Forelimb muscle (tissue), 1 donor: Measurements from ENCODE around the gene ACACB. TPM values are rescaled to one million over a fixed set of nuclear protein-coding genes. Genes with fewer than 3 reads are reported as not detected.
A peak's percentile ranks its signal among the peaks of the same experiment; 100 is the strongest.

Experiments used
- DNase-seq: peaks from one replicate; pipeline ENCODE4 v3.0.0-alpha.2; 2013; ENCODE audit warnings: low read depth
- polyA plus RNA-seq: library from polyadenylated mRNA; unstranded; fragments of 120-200 nt; gene quantifications from one replicate; pipeline ENCODE4 v1.2.1, GENCODE V29; 2013; ENCODE audit not compliant: insufficient read length

ACACB gene
- polyA plus RNA-seq, 1 donor = 7.3 TPM

DNA sequence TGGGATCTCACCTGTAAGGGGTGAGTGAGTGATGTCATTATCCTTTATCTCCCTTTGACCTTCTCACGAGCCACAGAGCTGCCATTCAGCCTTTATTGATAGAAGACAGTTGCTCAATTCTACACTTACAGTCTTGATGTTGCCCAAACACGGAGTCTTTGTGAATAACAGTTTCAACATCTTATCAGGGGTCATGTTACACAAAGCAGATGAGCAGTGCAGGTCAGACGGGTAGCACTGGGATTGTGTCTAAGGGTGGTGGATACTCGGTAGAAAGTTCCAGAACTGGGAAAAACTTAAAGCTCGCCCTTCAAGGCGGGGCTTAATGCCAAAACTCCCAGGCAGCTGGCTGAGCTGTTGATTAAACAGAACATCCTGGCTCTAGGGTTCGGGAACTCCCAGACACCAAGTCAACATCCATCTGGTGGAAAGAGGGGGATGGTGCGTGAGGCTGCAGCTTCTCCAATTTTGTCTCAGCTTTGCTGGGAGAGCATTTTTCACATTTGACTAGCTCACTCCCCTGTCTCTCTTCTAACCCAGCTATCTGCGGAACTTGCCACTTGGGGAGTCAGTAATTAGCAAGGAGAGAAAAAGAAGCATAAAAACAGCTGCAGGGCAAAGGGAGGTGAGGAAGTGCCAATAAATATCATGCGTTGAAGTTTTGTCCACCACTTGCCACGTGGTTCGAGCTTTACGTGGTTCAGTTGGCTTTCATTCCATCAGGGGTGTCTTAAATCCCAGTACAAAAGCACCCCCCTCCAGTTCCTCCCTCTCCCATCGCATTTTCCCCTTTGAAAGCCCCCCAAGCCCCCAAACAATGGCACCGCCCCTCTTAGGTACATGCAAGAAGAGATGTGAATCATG, 161.7 kb downstream of the ACACB start:
- peak; percentile 29 for DNase-seq

DNA sequence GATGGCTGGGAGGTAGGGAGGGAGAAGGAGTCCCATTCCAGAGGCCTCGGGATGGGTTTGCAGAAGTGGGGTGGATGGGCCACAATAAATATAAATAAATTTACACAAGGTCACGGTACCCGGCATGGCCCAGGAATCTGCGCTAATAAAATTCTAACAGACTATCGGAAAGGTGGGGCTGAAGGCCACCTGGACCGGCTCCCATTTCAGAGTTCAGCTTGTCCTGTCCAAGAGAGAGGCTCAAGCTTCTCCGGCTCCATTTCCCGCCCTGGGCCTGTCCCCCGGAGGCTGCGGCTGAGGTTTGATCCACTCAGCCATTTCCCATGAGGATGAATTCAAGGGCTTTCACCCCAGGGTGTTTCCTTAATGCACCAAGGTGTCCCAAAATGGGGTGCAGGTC, 162.5 kb downstream of the ACACB start:
- no peak for DNase-seq

DNA sequence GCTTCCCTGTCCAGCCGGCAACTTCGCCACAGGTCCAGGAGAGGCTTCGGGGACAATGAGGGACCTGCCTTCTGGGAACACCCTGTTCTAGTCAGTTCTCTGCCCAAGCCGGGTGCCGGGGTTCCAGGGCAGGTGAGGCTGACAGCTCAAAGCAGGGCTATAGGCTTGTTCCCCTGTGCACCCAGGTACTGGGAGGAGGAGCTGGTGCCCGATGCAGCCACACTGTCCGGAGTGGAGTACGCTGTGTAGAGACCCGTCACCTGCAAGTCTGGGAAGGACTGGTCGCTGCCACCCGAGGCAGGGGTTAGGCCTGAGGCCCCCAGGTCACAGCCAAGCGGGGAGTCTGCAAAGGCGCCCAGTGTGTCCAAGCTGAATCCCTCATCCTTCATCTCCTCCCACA, 163.1 kb downstream of the ACACB start:
- no peak for DNase-seq

DNA sequence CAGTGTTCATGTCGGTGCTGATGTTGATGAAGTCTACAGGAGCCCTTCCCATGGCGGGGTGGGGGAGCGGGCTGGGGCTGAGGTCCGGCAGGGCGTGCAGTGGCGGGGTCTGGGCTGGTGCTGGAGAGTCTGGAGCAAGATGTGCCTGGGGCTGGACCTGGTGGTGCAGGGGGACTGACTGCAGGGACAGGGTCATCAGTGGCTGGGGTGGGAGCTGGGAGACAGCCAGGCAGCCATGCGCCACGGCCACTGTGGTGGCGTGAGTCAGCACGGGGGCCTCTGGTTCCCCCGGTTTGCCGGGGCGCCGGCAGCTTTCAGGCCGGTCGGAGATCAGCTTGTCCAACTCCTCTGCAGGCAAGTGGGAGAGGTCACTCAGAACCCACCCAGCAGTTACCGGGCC, 165.1 kb downstream of the ACACB start:
- no peak for DNase-seq

DNA sequence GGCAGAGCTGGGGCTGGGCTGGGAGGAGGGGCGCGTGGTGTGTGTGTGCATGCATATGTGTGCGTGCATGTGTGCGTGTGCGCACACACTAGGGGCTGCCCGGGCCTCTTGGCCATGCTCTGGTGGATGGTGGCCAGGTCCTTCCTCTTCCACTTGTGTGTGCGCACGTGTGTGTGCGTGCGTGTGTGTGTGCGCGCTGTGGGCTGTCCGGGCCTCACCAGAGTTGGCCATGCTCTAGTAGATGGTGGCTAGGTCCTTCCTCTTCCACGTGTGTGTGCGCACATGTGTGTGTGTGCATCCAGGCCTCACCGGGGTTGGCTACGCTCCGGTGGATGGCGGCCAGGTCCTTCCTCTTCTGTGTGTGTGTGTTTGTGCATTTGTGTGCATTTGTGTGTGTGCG, 168.0 kb downstream of the ACACB start:
- no peak for DNase-seq

DNA sequence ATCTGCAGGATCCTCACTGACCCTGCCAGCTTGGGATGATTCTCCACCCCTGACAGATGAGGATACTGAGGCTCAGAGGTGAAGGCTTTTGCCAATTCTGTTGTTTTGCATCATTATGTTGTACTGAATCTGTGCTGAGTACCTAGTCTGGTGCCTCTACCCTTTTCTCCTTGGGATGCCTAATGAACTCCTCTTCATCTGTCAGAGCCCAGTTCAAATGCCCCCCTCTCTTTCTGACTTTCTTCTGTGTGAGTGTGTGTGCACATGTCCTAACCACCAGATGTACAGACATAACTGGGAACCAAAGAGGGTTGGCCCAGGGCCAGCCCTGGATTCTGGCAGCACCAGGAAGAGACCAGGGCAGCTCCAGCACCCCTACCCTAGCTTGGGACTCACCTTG, 169.9 kb downstream of the ACACB start:
- no peak for DNase-seq

GRCh38 chr12:109286652-109287051, 170.3 kb downstream of the ACACB start:
- no peak for DNase-seq

DNA sequence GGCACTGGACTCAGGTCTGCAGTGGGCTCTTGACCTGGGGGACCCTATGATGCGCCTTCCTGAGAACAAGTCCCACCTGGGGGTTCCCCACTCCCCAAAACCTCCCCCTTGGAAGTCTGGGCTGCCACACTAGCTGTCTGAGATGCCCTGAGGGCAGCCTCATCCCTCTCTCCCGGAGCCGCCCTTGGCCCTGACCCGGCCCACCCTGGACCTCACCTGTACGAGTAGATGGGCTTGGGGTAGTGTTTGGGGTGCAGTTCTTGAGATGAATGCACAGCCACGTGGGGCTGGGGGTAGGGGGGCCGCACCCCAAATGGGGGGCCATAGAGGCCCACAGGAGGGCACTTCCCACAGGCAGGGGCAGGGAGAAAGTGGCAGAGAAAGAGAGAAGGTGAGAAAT, 170.8 kb downstream of the ACACB start:
- DNase-seq = no peak

GRCh38 chr12:109287811-109288469, 171.6 kb downstream of the ACACB start:
- no peak for DNase-seq

DNA sequence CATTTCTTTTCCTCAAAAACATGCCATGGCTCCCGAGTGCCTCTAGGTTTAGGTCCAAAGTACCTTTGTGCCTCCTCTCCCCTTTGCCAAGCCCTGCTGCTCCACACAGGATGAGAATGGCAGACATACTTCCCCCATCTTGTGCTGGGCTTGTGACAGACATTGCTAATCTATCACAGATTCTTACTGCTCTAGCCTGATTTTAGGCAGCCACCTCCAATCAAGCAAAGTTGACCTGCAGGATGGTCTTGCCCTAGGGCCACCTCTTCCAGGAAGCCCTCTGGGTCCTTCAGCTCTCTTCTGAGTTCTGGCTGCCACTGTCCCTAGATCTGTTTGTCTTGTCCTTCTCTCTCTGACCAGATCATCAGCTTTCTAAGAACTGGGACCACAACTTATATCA, 172.2 kb downstream of the ACACB start:
- DNase-seq = no peak

- DNase-seq = no peak
These were observed 172.6 kb downstream of the ACACB start for GRCh38 chr12:109289004-109289403.

DNA sequence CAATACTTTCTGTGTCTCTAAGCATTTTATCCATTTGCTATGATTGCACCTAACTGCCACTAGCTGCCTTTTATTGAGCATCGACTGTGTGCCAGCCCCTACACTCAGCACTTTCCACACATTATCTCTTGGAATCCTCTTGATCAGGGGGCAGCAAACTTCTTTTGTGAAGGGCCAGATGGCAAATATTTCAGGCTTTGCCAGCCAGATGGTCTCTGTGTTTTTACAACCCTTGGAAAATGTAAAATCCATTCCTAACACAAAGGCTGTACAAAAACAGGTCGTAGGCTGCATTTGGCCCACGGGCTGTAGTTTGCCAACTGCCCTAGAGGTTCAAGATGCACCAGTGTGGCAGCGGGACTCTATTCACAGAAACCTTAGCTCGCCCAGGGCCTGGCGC, 173.2 kb downstream of the ACACB start:
- DNase-seq = no peak

DNA sequence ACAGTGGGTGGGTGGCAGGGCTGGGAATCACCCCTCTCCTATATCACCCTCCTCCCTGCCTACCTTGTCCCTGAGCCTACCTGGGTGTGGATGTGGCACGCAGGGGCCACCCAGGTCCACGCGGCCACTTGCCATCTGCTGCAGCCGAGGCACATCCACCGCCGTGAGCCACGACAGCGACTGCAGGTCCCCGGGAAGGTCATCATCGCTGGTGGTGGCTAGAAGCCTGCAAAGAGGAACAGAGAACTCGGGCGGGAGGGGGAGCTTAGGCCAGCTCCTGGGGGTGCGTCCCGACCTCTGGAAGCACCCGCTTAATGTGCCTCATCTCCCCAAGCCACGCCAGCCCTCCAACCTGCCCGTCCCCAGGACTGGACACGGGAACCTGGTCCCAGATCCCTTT, 173.7 kb downstream of the ACACB start:
- DNase-seq = no peak

DNA sequence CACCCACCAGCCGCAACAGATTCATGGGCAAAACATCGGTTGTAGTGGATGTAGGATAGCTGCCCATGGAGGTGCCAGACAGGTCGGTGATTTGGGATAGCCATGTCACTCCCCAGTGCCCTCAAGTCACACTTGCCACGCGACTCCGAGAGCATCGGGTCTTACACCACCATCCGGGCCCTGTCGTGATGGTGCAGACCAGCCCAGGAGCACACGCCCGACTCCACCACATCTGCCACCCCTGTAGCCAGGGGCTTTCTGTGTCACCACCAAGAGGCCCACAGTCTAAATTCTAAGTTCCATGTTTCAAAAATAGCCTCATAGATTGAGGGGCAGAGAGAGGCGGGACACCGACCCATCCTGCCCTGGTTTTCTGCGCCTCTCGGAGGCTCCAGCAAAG, 174.7 kb downstream of the ACACB start:
- no peak for DNase-seq

DNA sequence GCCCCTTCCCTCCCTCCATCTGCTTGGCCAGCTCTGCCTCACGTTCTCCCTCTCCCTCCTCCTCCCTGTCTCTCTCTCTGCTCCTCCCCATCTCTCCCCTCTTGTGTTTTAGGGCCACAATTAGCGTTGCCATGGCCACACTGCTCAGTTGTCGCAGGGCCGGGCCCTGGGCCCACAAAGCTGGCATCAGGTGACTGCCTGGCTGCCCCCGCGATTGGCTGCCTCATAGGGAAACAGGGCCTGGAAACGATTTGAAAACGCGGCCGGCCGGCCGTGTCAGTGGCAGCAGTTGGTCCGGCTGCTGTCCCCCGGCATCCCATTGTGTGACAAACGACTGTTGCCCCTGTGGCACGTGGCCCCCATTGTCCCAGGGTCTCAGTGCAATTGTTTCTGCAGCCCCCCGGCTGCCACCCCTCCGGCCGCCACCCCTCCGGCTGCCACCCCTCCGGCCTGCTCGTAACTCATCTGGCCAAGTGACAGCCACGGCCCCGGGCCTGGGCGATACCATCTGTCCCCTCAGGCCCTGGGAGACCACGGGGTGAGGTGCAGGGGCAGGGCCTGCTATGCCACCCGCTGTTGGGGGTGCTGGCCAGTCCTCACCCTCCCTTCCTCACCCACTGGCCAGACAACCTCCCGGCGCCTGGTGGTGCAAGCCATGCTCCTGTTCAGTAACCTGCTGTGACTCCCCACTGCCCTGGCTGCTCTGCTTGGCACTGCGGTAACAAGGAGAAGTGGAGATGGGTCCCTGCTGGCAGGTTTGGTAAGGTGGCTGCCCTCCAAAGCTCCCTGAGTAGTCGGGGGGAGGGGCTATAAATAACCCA, 175.3 kb downstream of the ACACB start:
- DNase-seq = peak; percentile 28

GRCh38 chr12:109292342-109292711, 175.9 kb downstream of the ACACB start:
- DNase-seq = no peak

DNA sequence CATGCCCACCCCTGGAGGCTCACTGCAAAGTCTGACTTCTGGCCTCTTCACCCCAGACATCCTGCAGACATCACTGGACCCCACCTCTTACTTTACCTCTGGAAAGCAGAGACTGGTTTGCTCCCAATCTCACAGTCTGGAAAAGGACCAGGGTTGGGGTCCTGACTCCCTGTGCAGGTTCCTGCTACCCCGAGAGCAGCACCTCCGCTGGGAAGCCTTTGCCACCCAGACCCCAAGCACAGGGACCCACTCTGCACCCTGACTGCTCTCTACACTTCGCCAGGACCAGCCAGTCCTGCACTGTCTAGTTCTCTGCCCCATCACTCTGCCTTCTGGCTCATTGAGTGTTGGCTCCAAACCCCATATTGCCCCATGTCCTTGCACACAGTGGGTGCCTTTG, 176.7 kb downstream of the ACACB start:
- DNase-seq = no peak

- DNase-seq = no peak
These were observed 178.0 kb downstream of the ACACB start for GRCh38 chr12:109294286-109294796.

DNA sequence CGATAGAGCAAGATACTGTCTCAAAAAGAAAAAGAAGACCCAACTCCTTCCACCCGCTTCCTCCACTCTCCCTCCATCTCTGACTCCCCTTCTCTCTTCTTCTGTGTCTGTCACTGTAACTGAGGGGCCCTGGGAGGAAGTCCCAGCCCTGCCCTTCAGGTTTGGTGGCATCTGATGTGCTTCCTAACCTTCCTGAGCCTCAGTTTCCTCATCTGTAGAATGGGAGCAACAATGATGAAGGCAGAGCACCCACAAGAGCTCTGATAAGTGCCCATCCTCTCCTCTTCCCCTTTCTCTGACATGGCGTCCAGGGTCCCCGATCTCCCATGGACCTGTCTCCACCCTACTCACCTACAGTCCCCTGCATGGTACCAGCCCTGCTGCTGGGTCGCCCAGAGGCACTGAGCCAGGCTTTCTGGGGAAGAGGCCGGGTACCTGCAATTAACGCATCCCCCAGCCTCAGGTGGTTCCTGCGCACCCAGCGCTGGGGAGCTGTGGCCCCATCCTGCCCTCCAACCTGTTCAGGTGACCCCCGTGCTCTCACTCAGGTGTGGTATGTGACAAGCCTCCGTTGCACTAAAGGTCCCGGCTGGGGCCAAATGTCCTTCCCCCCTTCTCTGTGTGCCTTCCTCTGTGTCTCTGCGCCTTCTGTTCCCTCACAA, 179.5 kb downstream of the ACACB start:
- no peak for DNase-seq

GRCh38 chr12:109296431-109296830, 180.0 kb downstream of the ACACB start:
- no peak for DNase-seq

GRCh38 chr12:109299849-109300248, 183.5 kb downstream of the ACACB start:
- no peak for DNase-seq

GRCh38 chr12:109301643-109302168, 185.3 kb downstream of the ACACB start:
- no peak for DNase-seq
